IPS-NIHi11 (cell line): ENCODE data around the gene TM6SF1.
A peak's percentile ranks its signal among the peaks of the same experiment; 100 is the strongest.
"Not testable (repeated sequence)": the region's sequence is repeated elsewhere in the genome, so short reads cannot be mapped to it uniquely, and the experiment has no call there.

Experiments used
- DNase-seq: peaks from one replicate; pipeline ENCODE4 v3.0.0; 2012; ENCODE audit warnings: mixed read lengths, low spot score

TM6SF1 gene

GRCh38 chr15:83106994-83107840 lies at the start of gene TM6SF1:
Gene TM6SF1, plus strand, starts transcription at chr15:83107645. Its CDS starts 36 bp downstream, at chr15:83107681.
- peak; percentile 63 for DNase-seq

GRCh38 chr15:83057696-83058376 lies 49.6 kb upstream of the TM6SF1 start:
- no peak for DNase-seq

- no peak for DNase-seq
Measured at GRCh38 chr15:83061680-83062079, 45.8 kb upstream of the TM6SF1 start.

- no peak for DNase-seq
Measured at GRCh38 chr15:83062768-83063180, 44.7 kb upstream of the TM6SF1 start.

GRCh38 chr15:83063551-83063950 lies 43.9 kb upstream of the TM6SF1 start:
- DNase-seq = no peak

GRCh38 chr15:83064859-83065258 lies 42.6 kb upstream of the TM6SF1 start:
- no peak for DNase-seq

GRCh38 chr15:83065431-83065830 lies 42.0 kb upstream of the TM6SF1 start:
- DNase-seq = no peak

- no peak for DNase-seq
Measured at GRCh38 chr15:83066034-83066733, 41.3 kb upstream of the TM6SF1 start.

GRCh38 chr15:83066734-83067637 lies 40.5 kb upstream of the TM6SF1 start, which contains the start of gene BTBD1:
Gene BTBD1, minus strand, starts transcription at chr15:83067252. Its CDS starts 101 bp downstream, at chr15:83067151.
- DNase-seq = peak; percentile 98

GRCh38 chr15:83067638-83067962 lies 39.8 kb upstream of the TM6SF1 start:
- no peak for DNase-seq

GRCh38 chr15:83068054-83068453 lies 39.4 kb upstream of the TM6SF1 start:
- no peak for DNase-seq

GRCh38 chr15:83069211-83069642 lies 38.2 kb upstream of the TM6SF1 start:
- DNase-seq = peak; percentile 52

- no peak for DNase-seq
Measured at GRCh38 chr15:83077491-83078230, 29.8 kb upstream of the TM6SF1 start.

GRCh38 chr15:83078712-83079111 lies 28.7 kb upstream of the TM6SF1 start:
- no peak for DNase-seq

- DNase-seq = no peak
Measured at GRCh38 chr15:83081256-83082014, 26.0 kb upstream of the TM6SF1 start.

GRCh38 chr15:83082730-83083386 lies 24.6 kb upstream of the TM6SF1 start:
- no peak for DNase-seq

- DNase-seq = not testable (repeated sequence)
Measured at GRCh38 chr15:83085461-83085860, 22.0 kb upstream of the TM6SF1 start.

GRCh38 chr15:83085864-83086552 lies 21.4 kb upstream of the TM6SF1 start:
- DNase-seq = not testable (repeated sequence)

- no peak for DNase-seq
Measured at GRCh38 chr15:83087576-83087975, 19.9 kb upstream of the TM6SF1 start.
